Psoas muscle (tissue), 8 donors: ENCODE data around the gene SURF6. TPM values are rescaled to one million over a fixed set of nuclear protein-coding genes. Genes with fewer than 3 reads are reported as not detected.
"Not testable (repeated sequence)": the region's sequence is repeated elsewhere in the genome, so short reads cannot be mapped to it uniquely, and the experiment has no call there.

Experiments
- ATAC-seq, 4 donors: fragments of 200-7000 bp; cut with Tn5 transposase; one replicate each; pipeline ENCODE4 v1.9.1; 2020; ENCODE audit warnings: moderate library complexity in 3 of 4, mild to moderate bottlenecking in 2 of 4
- DNase-seq, 2 donors: peaks; one replicate each; pipeline ENCODE4 v3.0.0-alpha.2; 2020
- H3K27ac ChIP-seq: fragments of 200-600 bp; one replicate; pipeline ENCODE4 v1.8.0; 2022
- H3K27me3 ChIP-seq, 3 donors: fragments of 200-600 bp in 1 of 3; one replicate each; pipeline versions ENCODE4 v1.6.1 to v1.8.0; 2013 to 2022; ENCODE audit warnings: low read length in 2 of 3, mild to moderate bottlenecking in 2 of 3, moderate library complexity in 1 of 3; ENCODE audit not compliant: insufficient read depth in 3 of 3
- H3K36me3 ChIP-seq, 2 donors: fragments of 200-600 bp in 1 of 2; one replicate each; pipeline versions ENCODE4 v1.6.1 to v1.8.0; 2013 to 2022; ENCODE audit warnings: low read depth in 1 of 2, mild to moderate bottlenecking in 1 of 2, moderate library complexity in 1 of 2; ENCODE audit not compliant: insufficient read depth in 1 of 2
- H3K4me1 ChIP-seq: fragments of 200-600 bp; one replicate; pipeline ENCODE4 v1.8.0; 2022
- H3K4me3 ChIP-seq: fragments of 200-600 bp; one replicate; pipeline ENCODE4 v1.8.0; 2022; ENCODE audit warnings: mild to moderate bottlenecking
- H3K9me3 ChIP-seq: fragments of 200-600 bp; one replicate; pipeline ENCODE4 v1.8.0; 2022
- WGBS, 3 donors: extraction: QIAGEN DNeasy Blood & Tissue Kit; methylation state at CpG; one replicate each; pipeline versions ENCODE4 v1.1.6 to v1.1.7; 2013; 5-methylcytosine and 5-hydroxymethylcytosine counted together
- intact Hi-C, 2 donors: fragments of 100-400 bp; cut with DNase I; formaldehyde crosslinking; loops; one replicate each; pipeline versions ENCODE4 v1.11.0 to v1.14.2; 2022
- polyA plus RNA-seq, 3 donors: library from polyadenylated mRNA; stranded (reverse); fragments of 200-250 nt; gene quantifications; one replicate each; pipeline ENCODE4 v1.2.3, GENCODE V29; 2013
- total RNA-seq, 4 donors: library from RNA; stranded (reverse); fragmentation: NEBNext Ultra II Directional in 2 of 4; extraction: Animal tissue kit (Norgen Biotek cat#: 25700) in 2 of 4; gene quantifications; one replicate each; pipeline versions ENCODE4 v1.2.1 to v1.2.4, GENCODE V29; 2021 to 2023
- TF ChIP-seq, protein P1 (sequence below): fragments of 200-600 bp; IDR thresholded peaks from one replicate; pipeline ENCODE4 v1.8.0; 2022; ENCODE audit warnings: antibody characterized with exemption
- donor health status: healthy with polysubstance abuse.
- donor health status: DM: no; HTN: no; CAD: no; lungs with moderate emphysema.
- donor health status: Bipolar disorder and iron deficiency.
- donor health status: healthy.
- donor health status: DM: yes; HTN: yes; CAD: no.
- donor health status: DM: no; HTN: no; CAD: no.
- donor health status: DM: no; HTN: no; CAD: no.
- donor health status: DM: yes; HTN: yes; CAD: no.

SURF6 gene
- total and polyA plus RNA-seq, 7 donors = 11.4 to 43.0 (median 27.3) TPM

GRCh38 chr9:133321411-133321935 is 14.5 kb downstream of the SURF6 start:
- H3K27ac ChIP-seq = no peak overlapping the region
- no peak for ATAC-seq
- H3K9me3 ChIP-seq = no peaks in the 10 kb centered on the region
- DNase-seq = no peak
- WGBS, 3 donors = 69 to 77% (median 75%) methylated on average over 13 of the region's 13 CpGs
- H3K4me1 ChIP-seq = no peaks in the 10 kb centered on the region
- H3K36me3 ChIP-seq = no peaks in the 10 kb centered on the region
- TF ChIP-seq, protein P1, sequence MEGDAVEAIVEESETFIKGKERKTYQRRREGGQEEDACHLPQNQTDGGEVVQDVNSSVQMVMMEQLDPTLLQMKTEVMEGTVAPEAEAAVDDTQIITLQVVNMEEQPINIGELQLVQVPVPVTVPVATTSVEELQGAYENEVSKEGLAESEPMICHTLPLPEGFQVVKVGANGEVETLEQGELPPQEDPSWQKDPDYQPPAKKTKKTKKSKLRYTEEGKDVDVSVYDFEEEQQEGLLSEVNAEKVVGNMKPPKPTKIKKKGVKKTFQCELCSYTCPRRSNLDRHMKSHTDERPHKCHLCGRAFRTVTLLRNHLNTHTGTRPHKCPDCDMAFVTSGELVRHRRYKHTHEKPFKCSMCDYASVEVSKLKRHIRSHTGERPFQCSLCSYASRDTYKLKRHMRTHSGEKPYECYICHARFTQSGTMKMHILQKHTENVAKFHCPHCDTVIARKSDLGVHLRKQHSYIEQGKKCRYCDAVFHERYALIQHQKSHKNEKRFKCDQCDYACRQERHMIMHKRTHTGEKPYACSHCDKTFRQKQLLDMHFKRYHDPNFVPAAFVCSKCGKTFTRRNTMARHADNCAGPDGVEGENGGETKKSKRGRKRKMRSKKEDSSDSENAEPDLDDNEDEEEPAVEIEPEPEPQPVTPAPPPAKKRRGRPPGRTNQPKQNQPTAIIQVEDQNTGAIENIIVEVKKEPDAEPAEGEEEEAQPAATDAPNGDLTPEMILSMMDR = no peak
- intact Hi-C loops = no loop called here
- no peaks in the 10 kb centered on the region for H3K27me3 ChIP-seq
- no peak overlapping the region for H3K4me3 ChIP-seq

DNA sequence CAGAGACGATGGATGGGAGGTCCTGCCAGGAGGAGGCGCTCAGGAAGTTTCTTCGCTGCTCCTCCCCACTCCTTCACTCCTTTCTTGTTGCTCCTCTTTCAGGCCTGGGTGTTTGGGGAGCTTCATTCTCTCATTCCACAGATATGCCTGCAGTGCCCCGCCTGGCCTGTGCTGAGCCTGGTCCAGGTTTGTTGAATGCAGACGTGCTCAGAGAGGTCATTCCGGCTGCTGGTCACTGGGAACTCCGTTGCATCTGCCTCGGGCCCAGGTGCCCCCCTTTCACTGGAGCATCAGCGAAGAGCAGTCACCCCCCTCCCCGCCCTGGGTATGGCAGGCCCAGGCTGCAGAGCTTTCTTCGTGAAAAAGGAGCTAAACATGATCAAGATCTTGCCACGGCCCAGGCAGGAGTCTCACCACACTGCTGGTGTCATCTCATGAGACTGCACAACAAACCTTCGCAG is 15.5 kb downstream of the SURF6 start:
- 69 to 77% (median 76%) methylated on average over 13 of the region's 13 CpGs for WGBS, 3 donors

DNA sequence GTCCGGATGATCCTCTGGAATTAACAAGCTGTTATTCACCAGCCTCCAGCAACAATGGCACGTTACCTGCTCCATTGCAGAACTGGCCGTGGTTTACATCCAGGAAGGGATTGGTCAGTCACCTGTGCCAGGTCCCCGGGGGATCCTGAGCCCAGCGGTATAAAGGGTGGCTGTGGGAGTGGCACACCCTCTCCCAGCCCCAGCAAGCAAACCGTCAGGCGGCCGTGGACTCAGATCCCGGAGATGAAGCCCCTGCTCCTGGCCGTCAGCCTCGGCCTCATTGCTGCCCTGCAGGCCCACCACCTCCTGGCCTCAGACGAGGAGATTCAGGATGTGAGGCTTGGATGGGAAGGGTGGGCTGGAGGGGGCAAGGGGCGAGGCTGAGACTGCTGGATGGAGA is 18.4 kb downstream of the SURF6 start:
- WGBS, 3 donors = 68 to 74% (median 72%) methylated on average over 12 to 13 of the region's 13 CpGs
- ATAC-seq = not testable (repeated sequence)

More for the DNA sequence above, 15.5 kb downstream of the SURF6 start:
- DNase-seq (no peak), ATAC-seq (no peak)
- no peak overlapping the region for H3K4me3 ChIP-seq
- no peaks in the 10 kb centered on the region for H3K4me1 ChIP-seq
- intact Hi-C loops = no loop called here
- H3K9me3 ChIP-seq = no peaks in the 10 kb centered on the region
- TF ChIP-seq, protein P1 = no peak
- H3K27ac ChIP-seq = no peak overlapping the region
- no peaks in the 10 kb centered on the region for H3K36me3 ChIP-seq
- no peaks in the 10 kb centered on the region for H3K27me3 ChIP-seq

DNA sequence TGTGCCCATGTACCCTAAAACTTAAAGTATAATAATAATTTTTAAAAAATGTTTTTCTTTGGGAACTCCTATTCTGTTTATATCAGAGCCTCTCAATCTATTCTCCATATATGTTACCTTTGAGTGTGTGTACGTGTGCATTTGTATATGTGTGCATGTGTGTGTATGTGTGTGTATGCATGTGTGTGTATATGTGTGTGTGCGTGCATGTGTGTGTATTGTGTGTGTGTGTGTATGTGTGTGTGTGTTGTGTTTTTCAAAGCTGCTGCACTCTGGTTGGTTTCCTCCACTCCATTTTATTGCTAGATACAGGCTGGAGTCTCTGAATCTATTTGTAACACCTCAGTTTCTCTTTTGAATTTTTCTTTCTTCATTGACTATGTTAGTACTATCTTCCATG is 20.0 kb downstream of the SURF6 start:
- no peaks in the 10 kb centered on the region for H3K36me3 ChIP-seq
- no peak overlapping the region for H3K27ac ChIP-seq
- H3K4me1 ChIP-seq = no peaks in the 10 kb centered on the region
- H3K27me3 ChIP-seq = no peaks in the 10 kb centered on the region
- WGBS, 3 donors = 76 to 78% (median 77%) methylated on average over 2 of the region's 2 CpGs
- TF ChIP-seq, protein P1 = no peak
- no peak for ATAC-seq
- H3K9me3 ChIP-seq = no peaks in the 10 kb centered on the region
- no peak for DNase-seq
- H3K4me3 ChIP-seq = no peak overlapping the region
- intact Hi-C loops = no loop called here

More for the DNA sequence above, 18.4 kb downstream of the SURF6 start:
- DNase-seq, H3K4me3 ChIP-seq, H3K36me3 ChIP-seq, H3K27ac ChIP-seq, H3K4me1 ChIP-seq, H3K27me3 ChIP-seq, H3K9me3 ChIP-seq, intact Hi-C loops: not testable (repeated sequence)

- intact Hi-C loops = no loop called here
- ATAC-seq = no peak
- DNase-seq = no peak
- no peaks in the 10 kb centered on the region for H3K4me1 ChIP-seq
- WGBS, 3 donors = 78 to 85% (median 81%) methylated on average over 6 of the region's 6 CpGs
- H3K4me3 ChIP-seq = no peak overlapping the region
- no peak overlapping the region for H3K27ac ChIP-seq
- no peaks in the 10 kb centered on the region for H3K36me3 ChIP-seq
- H3K9me3 ChIP-seq = no peaks in the 10 kb centered on the region
- TF ChIP-seq, protein P1 = no peak
- H3K27me3 ChIP-seq = peaks cover 0 to 25% (median 0%) of the 10 kb centered on the region in 3 donors
Measured at GRCh38 chr9:133309608-133310007, 26.4 kb downstream of the SURF6 start.
